Mucosa of descending colon (tissue), 3 donors: ENCODE measurements around the gene HDLBP. TPM values are rescaled to one million over a fixed set of nuclear protein-coding genes. Genes with fewer than 3 reads are reported as not detected.
A peak's percentile ranks its signal among the peaks of the same experiment; 100 is the strongest.

Experiments
- ATAC-seq: fragments of 200-7000 bp; cut with Tn5 transposase; one replicate; pipeline ENCODE4 v1.9.1; 2020; ENCODE audit warnings: mild to moderate bottlenecking, moderate library complexity
- DNase-seq, 3 donors: peaks; one replicate each; pipeline ENCODE4 v3.0.0-alpha.2; 2020
- H3K36me3 ChIP-seq: fragments of 200-600 bp; one replicate; pipeline ENCODE4 v1.8.0; 2021; ENCODE audit warnings: low read depth, mild to moderate bottlenecking
- H3K4me1 ChIP-seq: fragments of 200-600 bp; one replicate; pipeline ENCODE4 v1.8.0; 2021; ENCODE audit warnings: low read depth, mild to moderate bottlenecking
- H3K4me3 ChIP-seq: fragments of 200-600 bp; one replicate; pipeline ENCODE4 v1.8.0; 2021; ENCODE audit warnings: mild to moderate bottlenecking
- H3K9me3 ChIP-seq: fragments of 200-600 bp; one replicate; pipeline ENCODE4 v1.8.0; 2021; ENCODE audit warnings: mild to moderate bottlenecking
- intact Hi-C, 2 donors: fragments of 100-400 bp; cut with DNase I in 1 of 2; cut with micrococcal nuclease in 1 of 2; formaldehyde crosslinking; loops; one replicate each; pipeline versions ENCODE4 v1.11.0 to v1.11.1; 2022; cut with DNase I, micrococcal nuclease
- total RNA-seq, 3 donors: library from RNA; stranded (reverse); fragmentation: NEBNext Ultra II Directional in 2 of 3; extraction: Animal tissue kit (Norgen Biotek cat#: 25700) in 2 of 3; gene quantifications; one replicate each; pipeline versions ENCODE4 v1.2.1 to v1.2.4, GENCODE V29; 2021 to 2023
- TF ChIP-seq, protein P1 (sequence below): fragments of 200-600 bp; IDR thresholded peaks from one replicate; pipeline ENCODE4 v1.8.0; 2022; ENCODE audit warnings: antibody characterized with exemption, mild to moderate bottlenecking
- donor health status: DM: no; HTN: no; CAD: no; lungs with moderate emphysema.
- donor health status: DM: no; HTN: no; CAD: no.
- donor health status: DM: no; HTN: yes; CAD: no.

HDLBP gene
- total RNA-seq, 3 donors from 2014 or later: 363 to 417 (median 379) TPM

DNA sequence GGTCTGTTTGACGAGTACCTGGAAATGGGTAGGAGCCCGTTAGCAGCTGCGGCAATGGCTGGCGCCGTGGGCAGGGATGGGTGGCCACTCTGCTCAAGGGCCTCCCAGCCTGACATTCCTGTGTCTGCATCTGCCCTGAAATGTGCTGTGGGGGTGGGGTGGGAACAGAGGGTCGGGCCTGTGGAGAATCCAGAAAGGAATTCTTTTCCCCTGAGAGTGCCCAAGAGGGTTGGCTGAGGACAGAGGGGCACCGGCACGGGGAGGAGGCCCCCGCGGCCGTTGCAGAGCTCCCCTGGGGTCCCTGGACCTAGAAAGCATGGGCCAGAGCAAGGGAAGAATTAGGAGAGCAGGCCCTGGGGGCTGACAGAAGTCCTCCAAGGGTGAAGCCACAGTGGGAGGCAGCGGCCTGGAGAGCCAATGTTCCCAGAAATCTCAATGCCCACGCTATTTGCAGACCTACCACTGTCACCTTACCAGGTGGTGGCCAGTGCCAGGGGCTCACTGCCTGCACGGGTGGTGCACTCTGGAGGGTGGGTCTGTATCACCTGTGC lies 99.2 kb downstream of the HDLBP start:
- ATAC-seq: no peak
- no peaks in the 10 kb centered on the region for H3K9me3 ChIP-seq
- DNase-seq: no peak
- TF ChIP-seq, protein P1, sequence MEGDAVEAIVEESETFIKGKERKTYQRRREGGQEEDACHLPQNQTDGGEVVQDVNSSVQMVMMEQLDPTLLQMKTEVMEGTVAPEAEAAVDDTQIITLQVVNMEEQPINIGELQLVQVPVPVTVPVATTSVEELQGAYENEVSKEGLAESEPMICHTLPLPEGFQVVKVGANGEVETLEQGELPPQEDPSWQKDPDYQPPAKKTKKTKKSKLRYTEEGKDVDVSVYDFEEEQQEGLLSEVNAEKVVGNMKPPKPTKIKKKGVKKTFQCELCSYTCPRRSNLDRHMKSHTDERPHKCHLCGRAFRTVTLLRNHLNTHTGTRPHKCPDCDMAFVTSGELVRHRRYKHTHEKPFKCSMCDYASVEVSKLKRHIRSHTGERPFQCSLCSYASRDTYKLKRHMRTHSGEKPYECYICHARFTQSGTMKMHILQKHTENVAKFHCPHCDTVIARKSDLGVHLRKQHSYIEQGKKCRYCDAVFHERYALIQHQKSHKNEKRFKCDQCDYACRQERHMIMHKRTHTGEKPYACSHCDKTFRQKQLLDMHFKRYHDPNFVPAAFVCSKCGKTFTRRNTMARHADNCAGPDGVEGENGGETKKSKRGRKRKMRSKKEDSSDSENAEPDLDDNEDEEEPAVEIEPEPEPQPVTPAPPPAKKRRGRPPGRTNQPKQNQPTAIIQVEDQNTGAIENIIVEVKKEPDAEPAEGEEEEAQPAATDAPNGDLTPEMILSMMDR: no peak
- intact Hi-C loops: no loop called here
- H3K36me3 ChIP-seq: no peaks in the 10 kb centered on the region
- H3K4me1 ChIP-seq: peaks cover 12% of the 10 kb centered on the region
- no peak overlapping the region for H3K4me3 ChIP-seq

- Histone ChIP-seq H3K9me3 (no peaks in the 10 kb centered on the region), H3K4me3 (no peak overlapping the region), H3K4me1 (peaks cover 12% of the 10 kb centered on the region), H3K36me3 (no peaks in the 10 kb centered on the region)
- TF ChIP-seq, protein P1: no peak
- peak; percentile 9 for ATAC-seq
- intact Hi-C loops: no loop called here
- DNase-seq: no peak
Observed at GRCh38 chr2:241215421-241215820, 100.1 kb downstream of the HDLBP start.

- ATAC-seq: no peak
- H3K9me3 ChIP-seq: no peaks in the 10 kb centered on the region
- peaks cover 12% of the 10 kb centered on the region for H3K4me1 ChIP-seq
- intact Hi-C loops: no loop called here
- TF ChIP-seq, protein P1: no peak
- no peak overlapping the region for H3K4me3 ChIP-seq
- H3K36me3 ChIP-seq: no peaks in the 10 kb centered on the region
- no peak for DNase-seq
Observed at GRCh38 chr2:241214766-241215165, 100.7 kb downstream of the HDLBP start.

GRCh38 chr2:241214209-241214608 lies 101.3 kb downstream of the HDLBP start:
- no peak for ATAC-seq

DNA sequence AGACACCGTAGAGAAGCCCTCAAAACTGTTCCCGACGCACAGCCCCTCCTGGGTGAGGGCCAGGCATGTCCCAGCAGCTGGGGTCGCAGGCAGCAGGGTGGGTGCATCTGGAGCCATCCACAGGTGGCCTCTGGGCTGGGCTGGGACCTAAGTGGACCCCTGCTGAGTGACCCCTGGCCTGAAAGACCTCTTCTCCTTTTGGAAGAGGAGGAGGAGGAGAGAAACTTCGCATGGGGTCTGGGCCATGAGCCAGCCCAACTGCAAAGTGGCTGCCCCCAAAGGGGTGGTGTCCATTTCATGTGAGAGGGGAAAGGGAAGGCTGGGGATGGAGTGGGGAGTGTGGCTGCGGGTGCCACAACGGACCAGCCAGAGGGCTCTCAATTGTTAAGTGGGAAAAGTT lies 101.9 kb downstream of the HDLBP start:
- DNase-seq: no peak
- Histone ChIP-seq H3K9me3 (no peaks in the 10 kb centered on the region), H3K4me3 (no peak overlapping the region), H3K36me3 (no peaks in the 10 kb centered on the region), H3K4me1 (peaks cover 7% of the 10 kb centered on the region)
- no peak for ATAC-seq
- TF ChIP-seq, protein P1: no peak
- intact Hi-C loops: no loop called here

More at GRCh38 chr2:241214209-241214608, 101.3 kb downstream of the HDLBP start:
- no peak overlapping the region for H3K4me3 ChIP-seq
- DNase-seq: no peak
- peaks cover 12% of the 10 kb centered on the region for H3K4me1 ChIP-seq
- H3K36me3 ChIP-seq: no peaks in the 10 kb centered on the region
- no peaks in the 10 kb centered on the region for H3K9me3 ChIP-seq
- intact Hi-C loops: no loop called here
- TF ChIP-seq, protein P1: no peak

DNA sequence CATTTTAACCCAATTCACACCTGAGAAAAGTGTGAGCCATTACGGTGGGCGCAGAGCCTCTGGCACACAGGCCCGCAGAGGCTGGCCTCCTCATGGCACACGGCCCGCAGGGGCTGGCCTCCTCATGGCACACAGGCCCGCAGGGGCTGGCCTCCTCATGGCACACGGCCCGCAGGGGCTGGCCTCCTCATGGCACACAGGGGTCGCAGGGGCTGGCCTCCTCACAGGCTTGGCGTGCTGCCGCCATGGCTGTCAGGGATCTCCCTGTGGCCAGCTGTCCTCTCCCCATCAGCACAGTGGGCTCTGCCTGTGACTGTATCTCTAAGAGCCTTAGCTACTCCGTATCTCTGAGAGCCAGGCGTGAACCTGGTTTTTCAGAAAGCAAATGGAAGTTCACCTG lies 102.4 kb downstream of the HDLBP start:
- Histone ChIP-seq H3K4me1 (peaks cover 4% of the 10 kb centered on the region), H3K4me3 (no peak overlapping the region), H3K36me3 (no peaks in the 10 kb centered on the region), H3K9me3 (no peaks in the 10 kb centered on the region)
- no peak for DNase-seq
- intact Hi-C loops: no loop called here
- TF ChIP-seq, protein P1: no peak
- no peak for ATAC-seq
